Suppressor macrophage (primary cell): ENCODE measurements around the gene C11orf86.
"Not testable (repeated sequence)": the region's sequence is repeated elsewhere in the genome, so short reads cannot be mapped to it uniquely, and the experiment has no call there.

Experiments
- DNase-seq, 4 experiments: peaks; one replicate each; pipeline ENCODE4 v3.0.0-alpha.2; 2020 to 2022

C11orf86 gene

DNA sequence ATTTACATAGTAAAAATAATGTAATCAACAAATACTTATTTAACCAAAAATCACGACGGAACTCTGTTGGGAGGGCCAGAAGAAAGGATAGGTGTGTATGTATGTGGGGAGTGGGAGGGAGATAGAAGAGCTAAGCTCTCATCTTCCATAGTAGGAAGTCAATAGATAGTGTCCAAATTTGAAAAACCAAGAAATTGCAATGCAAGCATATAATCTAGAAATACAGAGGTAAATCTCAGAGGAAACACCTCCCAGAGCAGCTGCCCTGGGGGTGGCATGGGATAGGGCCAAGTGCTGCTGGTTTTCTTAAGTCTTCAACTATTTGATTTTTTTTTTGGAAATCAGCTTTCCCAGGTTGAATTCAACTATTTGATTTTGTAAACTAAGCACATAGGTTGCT, 16.9 kb downstream of the C11orf86 start:
- no peak for DNase-seq

DNA sequence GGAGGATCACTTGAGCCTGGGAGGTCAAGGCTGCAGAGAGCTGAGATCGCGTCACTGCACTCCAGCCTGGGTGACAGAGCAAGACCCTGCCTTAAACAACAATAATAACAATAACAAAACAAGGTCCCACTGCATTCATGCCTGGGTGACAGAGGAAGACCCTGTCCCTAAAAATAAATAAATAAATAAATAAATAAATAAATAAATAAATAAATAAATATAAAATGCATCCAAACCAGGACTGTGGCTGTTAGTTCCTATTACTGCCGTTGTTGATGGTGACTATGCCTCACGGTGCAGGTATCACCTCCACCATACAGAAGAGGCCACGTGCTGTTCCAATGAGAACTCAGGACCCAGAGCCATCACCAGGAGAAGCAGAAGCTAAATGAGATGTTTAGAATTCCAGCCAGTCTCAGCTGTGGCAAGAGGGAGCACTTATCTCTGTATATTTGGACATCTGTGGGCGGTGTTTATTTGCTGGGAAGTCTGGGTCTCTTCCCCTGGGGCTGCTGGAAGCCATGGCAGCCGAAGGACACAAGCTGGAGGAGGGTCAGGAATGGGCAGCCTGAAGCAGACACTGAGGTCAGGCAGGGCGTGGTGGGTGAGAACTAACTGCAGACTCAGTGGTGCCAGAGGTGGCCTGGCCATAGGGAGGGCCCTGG, 21.6 kb downstream of the C11orf86 start:
- no peak for DNase-seq

DNA sequence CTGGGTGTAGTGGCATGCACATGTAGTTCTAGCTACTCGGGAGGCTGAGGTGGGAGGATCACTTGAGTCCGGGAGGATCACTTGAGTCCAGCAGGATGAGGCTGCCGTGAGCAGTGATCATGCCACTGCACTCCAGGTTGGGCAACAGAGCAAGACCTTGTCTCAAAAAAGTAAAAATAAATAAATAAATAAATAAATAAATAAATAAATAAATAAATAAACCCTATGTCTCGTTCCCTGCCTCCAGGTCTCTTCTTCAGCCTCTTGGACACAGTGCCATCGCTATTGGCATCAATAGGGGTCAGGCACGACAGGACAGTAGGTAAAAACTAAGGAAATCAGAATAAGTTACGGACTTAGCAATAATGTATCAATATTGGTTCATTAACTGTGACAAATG, 24.5 kb downstream of the C11orf86 start:
- no peak for DNase-seq

DNA sequence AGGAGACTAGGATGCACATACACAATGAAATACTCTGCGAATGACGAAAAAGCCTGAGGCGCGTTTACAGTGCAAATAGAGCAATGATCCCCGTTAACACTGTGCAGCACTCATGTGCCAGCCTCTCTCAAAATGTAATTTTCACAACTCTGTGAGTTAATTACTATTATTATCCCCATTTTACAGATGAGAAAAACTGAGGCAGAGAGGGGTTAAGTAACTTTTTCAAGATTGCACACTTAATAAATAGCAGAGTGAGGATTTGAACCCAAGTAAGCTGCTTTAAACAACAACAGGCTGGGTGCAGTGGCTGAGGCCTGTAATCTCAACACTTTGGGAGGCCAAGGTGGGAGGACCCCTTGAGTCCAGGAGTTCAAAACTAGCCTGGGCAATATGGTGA, 26.2 kb downstream of the C11orf86 start:
- no peak for DNase-seq

DNA sequence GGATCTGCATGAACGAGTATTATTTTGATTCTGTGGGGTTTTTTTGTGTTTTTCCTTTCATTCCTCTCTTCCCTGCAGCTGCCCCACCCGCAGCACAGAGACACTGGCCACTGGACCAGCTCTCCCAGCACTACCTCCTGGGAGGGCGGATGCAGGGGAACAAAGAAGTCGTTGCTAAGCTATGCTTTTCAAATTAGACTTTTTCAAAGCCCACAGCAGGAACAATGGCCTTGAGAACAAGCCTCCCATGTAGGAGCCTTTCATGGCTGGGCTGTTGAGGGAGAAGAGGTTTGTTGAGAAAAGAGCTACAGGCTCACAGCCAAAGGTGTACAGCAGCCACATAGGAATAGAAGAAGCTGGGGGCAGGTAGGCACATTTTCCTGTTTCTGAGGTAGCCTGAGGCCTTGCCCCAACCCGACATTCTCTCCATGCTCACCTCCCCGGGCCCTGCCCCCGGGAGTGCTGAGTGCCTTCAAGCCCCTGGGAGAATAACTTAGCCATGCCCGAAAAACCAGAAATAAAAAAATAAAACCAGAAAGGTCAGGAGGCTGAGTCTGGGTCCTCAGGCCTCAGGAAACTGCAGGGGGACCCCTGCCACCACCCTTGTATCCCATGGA, 27.3 kb downstream of the C11orf86 start:
- no peak for DNase-seq

DNA sequence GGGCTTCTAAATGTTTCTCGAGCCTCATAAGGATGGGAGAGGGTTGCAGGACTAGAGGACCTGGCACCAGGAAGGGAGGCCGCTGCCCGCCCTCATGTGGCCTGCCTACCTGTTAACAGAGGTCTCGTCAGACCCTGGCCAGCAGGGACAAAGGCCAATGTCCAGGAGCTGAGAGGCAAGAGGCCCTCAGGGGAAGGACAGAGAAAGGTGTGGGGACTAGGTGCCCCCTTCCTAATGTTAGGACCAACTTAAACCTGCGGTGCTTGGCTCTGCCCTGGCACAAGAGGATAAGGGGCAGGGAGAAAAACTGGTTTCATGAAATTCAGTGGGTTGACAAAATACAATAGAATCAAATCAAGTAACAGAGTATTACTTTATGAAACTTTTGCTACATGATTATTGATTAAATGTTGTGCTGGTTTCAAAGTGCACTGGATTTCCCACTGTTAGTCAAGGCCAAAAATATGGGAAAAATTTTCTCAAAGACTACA, 27.9 kb downstream of the C11orf86 start:
- no peak for DNase-seq

DNA sequence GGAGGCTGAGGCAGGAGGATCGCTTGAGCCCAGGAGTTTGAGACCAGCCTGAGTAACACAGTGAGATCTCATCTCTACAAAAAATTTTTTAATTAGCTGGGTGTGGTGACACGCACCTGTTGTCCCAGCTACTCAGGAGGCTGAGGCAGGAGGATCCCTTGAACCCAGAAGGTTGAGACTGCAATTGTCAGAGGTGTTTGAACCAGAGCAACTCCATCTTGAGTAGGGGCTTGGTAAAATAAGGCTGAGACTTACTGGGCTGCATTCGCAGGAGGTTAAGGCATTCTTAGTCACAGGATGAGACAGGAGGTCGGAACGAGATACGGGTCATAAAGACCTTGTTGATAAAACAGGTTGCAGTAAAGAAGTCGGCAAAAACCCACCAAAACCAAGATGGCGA, 30.1 kb downstream of the C11orf86 start:
- not testable (repeated sequence) for DNase-seq

DNA sequence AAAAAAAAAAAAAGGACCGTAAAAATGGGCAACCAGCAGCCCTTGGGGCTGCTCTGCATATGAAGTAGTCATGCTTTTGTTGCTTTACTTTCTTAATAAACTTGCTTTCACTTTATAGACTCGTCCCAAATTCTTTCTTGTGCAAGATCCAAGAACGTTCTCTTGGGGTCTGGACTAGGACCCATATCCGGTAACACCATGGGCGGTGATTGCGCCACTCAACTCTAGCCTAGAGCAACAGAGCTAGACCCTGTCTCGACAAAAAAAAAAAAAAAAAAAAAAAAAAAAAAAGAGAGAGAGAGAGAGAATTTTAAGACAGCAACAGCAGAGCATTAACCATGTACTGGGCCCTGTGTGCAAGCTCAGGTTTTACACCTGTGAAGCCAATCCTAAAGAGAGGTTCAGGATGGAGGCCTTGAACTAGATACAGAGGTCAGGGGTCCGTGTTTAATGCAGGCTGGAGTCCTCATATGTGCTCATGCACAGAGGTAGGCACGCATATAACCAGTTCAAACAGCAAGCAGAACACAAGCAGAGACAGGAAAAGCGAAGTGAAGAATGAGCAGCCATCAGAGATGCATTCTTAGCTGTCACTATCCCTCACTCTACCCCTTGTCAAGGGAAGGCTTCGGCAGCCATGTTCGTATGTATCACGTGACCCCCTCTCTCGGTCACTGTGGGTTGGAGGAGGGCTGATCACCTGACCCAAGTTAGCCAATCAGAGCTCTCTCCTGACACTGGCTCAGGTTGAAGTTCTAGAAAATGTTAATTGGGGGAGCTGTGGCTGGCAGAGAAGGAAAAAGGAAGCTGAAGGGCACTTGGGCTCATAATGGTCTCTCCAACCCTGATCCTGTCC, 31.2 kb downstream of the C11orf86 start:
- peak in 3 of 4 experiments; percentile 24 to 36 (median 28) for DNase-seq

DNA sequence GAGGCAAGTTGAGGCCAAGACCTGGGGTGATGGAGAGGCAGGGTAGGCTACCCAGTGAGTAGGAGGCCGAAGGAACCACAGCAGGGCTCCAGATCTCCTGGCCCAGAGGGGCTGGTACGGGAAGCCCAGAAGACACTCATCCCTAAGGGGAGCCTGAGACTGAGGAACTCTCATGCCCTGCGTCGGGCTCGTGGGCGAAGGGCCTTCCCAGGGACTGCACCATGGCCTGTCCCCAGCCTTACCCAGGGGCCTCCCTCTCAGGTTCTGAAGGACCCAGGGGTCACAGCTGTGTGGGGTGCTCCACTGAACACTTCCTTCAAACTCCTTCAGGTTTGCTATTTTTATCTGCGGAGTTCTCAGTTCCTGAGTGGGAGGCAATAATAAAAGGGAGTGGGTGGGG, 32.0 kb downstream of the C11orf86 start:
- peak in 1 of 4 experiments; percentile 28 for DNase-seq

DNA sequence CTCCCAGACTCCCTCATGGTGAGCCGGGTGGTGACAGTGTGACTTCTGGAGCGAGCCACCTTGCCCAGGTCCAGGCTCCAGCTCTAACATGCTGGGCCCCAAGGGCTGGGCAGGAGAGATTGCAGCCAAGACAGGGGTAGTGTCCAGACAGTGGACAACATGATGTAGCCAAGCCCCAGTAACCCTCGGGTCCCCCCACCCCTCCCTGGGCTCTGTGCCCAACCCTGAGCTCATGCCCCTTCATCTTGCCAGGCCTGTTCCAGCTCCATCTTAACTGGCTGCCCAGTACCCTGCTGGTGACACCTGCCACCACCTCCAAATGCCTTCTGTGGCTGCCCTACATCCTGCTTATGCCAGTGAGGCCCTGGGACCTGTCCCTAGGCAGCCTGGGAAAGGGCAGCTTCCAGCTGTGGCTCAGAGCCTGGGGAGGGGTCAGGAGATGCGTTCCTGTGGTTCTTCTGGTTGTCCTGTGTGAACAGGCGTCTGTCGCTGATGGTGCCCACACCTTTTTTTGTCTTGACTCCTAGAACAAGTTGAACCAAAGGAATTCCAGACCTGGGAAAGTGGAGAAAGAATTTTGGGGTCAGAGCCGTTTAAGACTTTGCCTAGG, 35.3 kb downstream of the C11orf86 start:
- DNase-seq, result no peak

DNA sequence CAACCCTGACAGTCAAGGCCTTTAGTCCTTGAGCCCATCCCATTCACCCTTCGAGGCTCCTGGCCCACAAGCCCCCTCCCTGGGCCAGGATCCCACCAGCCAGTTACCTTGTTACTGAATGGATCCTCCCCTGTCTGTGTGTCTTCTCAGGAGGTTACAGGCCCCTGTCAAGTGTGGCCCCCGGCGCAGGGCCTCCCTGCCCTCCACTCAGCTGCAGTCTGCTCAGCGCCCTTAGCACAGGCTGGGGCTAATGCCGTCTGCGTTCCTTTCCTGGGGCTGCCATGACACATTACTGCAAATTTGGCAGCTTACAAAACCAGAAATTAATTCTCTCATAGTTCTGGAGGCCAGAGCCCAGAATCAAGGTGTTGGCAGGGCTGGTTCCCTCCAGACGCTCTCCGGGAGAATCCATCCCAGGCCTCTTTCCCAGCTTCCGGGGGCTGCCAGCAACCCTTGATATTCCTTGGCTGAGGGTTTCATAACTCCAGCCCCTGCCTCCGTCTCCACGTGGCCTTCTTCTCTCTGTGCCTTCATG, 38.5 kb downstream of the C11orf86 start:
- DNase-seq, result no peak

DNA sequence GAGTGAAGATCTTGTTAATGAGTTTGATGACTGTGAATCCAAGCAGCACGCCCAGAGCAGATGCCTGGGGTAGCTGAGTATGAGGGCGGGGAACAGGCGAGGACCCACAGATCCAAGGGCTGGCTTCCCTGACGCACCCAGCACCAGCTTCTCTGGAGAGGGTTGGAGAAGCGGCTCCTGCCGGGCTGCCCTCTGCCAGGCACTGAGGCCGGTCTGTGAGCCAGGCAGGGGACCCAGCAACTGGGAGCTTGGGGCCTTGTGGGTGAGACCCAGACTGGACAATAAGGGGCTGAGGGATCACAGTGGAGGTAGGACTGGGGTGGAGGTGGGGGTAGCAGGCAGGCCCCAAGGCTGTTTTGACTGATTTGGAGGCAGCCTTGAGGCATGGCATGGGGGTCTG, 39.2 kb downstream of the C11orf86 start:
- no peak for DNase-seq

DNA sequence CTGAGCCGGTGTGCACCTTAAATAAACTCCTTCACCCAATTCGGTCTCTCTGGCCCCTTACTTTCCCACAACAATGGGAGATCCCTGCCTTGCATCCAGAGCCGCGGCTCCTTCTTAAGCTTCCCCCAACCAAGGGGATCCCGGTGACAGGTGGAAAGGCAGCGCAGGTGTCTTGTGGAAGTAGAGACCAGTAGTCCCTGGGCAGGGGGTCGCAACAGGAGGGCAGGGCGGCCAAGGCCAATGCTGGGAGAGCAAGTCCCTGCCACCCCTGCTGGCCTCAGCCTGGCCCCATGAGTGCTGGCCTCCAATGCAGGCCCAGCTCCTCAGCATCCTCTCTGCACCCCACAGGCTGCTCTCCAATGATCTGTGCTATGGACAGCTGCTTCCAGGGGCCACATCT, 39.9 kb downstream of the C11orf86 start:
- DNase-seq, result no peak

DNA sequence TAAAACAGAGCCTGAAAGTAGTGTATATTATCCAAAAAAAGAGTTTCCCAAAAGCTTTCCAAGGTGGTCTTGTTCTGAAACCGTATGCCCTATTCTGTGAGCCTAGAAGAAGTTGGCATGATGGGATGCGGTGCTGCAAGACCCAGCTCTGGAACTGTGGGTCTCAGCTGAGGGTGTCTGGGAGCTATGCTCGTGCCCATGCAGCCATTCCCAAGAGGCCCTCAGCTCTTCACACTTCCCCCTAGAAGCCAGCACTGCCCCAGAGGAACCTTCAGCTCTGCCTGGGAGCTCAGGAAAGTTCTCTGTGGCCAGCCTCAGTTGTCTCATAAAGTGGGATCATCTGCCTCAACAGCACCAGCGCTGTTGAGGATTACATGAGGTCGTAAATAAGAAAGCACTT, 41.4 kb downstream of the C11orf86 start:
- no peak for DNase-seq

DNA sequence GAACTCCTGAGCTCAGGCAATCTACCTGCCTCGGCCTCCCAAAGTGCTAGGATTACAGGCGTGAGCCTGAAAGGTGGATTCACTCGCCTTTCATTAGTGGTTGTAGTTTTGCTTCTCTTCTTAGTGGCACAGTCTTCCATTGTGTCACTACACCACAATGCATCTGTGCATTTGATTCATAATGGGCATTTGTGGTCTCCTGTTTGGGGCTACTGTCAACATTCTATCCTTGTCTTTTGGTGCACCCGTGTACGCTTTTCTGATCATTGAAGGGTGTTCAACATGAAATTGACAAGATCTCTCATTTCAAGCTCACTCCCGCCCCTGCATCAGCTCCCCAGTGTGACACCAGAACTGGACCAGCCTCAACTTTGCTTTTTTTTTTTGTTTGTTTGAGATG, 45.8 kb downstream of the C11orf86 start:
- DNase-seq, result no peak

DNA sequence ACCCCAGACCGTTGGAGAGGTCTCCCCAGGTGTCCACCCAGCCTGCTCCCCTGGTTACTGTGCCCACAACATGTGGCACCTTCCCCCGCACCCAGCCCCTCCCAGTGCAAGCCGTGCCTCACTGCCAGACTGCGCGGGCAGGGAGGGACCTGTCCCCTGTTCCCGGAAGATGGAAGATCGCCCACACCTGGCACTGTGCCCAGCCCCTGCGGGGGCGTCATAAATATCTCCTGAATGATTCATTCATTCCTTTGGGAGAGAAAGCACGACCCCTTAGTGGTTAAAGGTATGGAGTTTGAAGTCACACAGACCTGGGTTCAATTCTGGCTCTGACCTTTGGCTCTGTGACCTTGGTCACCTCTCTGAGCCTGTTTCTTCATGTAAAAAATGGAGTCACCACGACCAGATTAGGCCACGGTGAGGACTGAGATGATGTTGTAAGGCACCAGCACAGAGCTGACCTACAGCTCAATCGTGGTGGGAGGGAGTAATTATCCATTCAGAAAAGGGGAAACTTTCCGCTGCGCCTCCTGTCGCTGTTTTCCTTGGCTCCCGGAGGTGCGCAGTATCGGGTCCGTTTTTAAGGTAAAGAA, 47.3 kb downstream of the C11orf86 start:
- peak; percentile 41 to 65 (median 54) for DNase-seq

DNA sequence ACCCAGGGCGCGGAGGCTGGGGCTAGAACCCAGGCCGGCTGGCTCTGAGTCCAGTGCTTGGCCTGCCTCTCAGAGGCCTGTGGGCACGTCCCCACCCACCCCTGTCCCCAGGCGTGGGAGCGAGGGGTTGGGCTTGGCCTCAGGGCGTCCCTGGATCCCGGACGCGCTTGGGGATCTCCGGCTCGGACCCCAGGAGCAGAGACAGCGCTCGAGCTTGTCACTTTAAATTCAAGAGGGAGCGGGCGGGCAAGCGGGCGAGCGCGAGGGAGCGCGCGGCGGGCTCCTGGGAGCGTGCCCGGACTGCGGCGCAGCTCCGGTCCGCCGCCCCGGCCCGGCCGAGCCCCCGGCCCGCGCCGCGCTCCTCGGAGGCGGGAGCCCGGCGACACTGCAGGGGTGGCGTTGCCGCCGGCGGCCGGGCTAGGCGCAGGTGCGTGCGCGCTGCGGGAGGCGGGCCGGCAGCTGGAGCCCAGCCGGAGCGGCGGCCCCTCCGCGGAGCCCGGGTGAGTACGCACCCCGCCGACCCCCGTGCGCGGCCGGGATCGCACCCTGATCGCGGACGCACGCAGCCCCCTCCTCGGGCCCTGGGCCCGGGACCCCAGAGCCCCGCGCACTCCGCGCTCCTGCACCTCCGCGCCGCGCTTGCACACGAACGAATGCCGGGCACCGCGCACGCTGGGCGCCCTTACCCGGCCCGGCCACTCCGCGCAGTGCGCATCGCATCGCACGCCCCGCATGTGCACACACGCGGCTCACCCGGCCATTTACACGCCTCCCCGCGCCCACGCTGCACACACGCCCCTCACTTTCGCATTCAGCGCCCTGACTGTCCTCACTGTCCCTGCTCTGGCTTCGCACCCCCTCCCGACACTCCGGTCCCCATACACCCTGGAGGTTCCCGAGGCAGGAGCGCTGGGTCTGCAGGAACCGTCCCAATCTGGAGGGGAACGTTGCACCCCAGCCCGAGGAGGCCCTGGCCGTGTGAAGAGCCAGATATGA, 48.2 kb downstream of the C11orf86 start, which contains the start of gene SYT12:
Gene SYT12, plus strand, starts transcription at position 174 of the 996 bp plus-strand sequence. CDS start 7,011 bp downstream, outside the sequence.
- DNase-seq, result peak; percentile 13 to 53 (median 26)

DNA sequence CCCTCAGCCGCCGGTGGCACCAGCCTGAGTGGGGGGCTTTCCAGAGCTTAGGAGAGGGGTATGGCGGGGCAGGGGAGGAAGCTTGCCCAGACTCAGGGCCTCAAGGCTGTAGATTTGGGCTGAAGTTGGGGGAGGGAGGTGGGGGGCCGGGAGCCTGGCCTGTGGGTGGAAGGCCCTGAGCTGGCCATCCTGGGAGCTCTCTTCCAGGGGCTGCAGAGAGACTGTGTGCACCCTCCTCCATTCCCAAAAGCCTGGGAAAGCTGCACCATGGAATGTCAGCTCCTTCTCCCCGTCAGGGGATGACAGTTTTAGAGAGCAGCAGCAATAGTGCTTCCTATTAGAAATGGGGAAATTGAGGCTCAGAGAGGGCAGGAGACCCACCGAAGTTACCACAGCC, 48.9 kb downstream of the C11orf86 start:
- DNase-seq, result no peak

DNA sequence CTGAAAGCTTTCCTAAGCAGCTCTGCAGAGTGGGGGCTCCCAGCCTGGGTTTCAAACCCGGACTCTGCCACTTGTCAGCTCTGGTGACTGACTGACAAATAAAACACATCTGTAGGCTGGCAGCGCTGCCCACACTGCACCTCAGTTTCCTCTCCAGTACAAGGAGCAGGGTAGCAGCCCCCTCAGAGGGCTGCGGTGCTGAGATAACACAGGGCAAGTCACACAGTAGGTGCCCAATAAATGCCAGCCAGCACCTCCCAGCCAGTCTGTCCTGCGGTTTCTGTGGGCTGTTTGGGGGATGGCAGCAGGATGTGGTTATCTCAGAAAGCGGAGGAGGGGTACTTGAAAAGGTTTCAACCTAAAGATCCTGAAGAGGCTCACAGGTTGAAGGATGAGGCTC, 49.3 kb downstream of the C11orf86 start:
- DNase-seq, result peak in 2 of 4 experiments; percentile 22 to 33

DNA sequence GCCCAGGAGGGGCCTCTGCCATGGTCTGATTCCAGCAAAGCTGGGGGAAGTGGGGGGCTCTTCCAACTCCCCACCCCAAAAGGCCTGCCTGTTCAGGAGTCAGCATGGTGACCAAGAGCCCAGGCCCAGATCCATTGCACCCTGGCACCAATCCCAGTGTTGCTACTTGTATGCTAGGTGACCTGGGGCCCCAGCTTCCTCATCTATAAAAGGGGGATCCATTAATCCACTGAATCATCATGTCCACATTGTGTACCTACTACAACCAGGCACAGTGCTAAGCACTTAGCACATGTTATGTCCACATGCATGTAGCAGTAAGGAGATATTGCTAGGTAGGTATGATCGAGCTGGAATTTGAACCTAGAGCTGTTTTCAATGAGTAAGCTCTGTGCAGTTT, 49.9 kb downstream of the C11orf86 start:
- DNase-seq, result no peak

DNA sequence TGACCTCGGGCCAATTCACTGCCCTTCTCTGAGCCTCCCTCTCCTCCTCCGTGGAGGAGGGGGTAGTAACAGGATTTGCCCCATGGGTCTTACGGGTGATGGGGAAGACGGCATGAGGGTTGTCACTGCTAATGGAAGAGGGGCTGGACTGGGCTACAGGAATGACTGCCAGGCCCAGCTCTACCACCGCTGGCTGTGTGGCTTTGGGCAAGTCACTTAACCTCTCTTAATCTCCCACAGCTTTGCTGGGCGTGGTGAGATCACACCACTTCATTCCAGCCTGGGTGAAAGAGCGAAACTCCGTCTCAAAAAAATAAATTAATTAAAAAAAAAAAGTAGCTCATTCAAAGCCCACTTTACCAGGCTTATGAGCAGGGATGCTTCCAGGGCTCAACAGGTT, 50.6 kb downstream of the C11orf86 start:
- DNase-seq, result no peak
